PC-9 (cell line): Measurements from ENCODE around the gene OR12D2.

ENCODE experiments used
- CTCF ChIP-seq: fragments of 200-600 bp; sonication (generic); conservative IDR thresholded peaks from 2 replicates; pipeline ENCODE4 v1.6.1; 2017; ENCODE audit warnings: mixed run types, antibody characterized with exemption, mild to moderate bottlenecking, moderate library complexity
- EZH2 ChIP-seq: fragments of 200-600 bp; sonication (generic); IDR thresholded peaks from 2 replicates; pipeline ENCODE4 v1.8.0; 2017; ENCODE audit warnings: antibody characterized with exemption, low read depth

GRCh38 chr6:29424168-29424567, 28.7 kb downstream of the OR12D2 start:
- TF ChIP-seq CTCF, result no peak
- TF ChIP-seq EZH2, result no peak
